Measurements from ENCODE around the gene ADAMTS5. TPM values are rescaled to one million over a fixed set of nuclear protein-coding genes. Genes with fewer than 3 reads are reported as not detected.

ADAMTS5 gene
- total RNA-seq, 6 donors from 2014 or later = under 0.01 to 5.9 (median 1.6) TPM

DNA sequence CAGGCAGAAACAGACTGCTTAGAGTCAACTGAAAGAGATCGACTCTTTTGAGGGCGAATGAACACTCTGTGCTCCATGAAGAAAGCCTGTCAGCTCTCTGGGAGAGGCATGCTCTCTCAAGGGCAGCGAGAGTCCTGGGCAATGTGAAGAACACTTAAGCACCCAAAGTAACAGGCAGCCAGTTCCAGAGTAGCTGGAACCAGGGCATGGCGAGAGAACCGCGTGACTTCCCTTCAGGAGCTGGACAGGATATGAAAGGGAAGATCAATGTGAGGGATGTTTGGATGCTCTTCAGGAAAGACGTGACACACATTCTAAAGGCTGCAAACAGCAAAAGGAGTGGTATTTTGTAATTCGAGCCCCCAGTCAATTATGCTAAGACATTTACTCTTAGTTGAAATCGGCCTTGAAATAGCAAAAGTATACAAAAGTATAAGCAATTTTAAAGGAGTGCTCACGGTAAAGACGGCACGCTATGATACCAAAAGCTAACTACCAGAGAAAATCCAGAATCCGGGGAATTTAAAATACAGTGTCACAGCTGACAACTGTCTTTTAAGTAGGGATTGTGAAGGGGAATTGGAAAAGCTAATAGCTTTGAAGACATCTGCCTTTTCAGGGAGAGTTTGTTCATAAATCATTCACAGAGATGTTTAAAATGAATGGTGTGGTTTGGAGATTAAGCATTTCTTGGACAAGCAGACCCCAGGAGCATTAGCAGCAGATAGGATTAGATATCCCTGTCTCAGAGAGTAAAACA is 20.8 kb downstream of the ADAMTS5 start:
- DNase-seq (peak in 1 of 2 donors; percentile 74), ATAC-seq (ENCODE audit: low FRiP score in 2 of 2) (peak; percentile 53 to 83)
- Histone ChIP-seq H3K27me3 (no peaks in the 10 kb centered on the region), H3K27ac (no peak overlapping the region), H3K36me3 (no peaks in the 10 kb centered on the region), H3K4me3 (no peak overlapping the region), H3K4me1 (peaks cover 10 to 14% (median 11%) of the 10 kb centered on the region in 4 donors), H3K9me3 (no peaks in the 10 kb centered on the region)
- WGBS, 2 donors = 40 to 53% methylated on average over 13 of the region's 13 CpGs
- no peak for TF ChIP-seq EP300 (IDR thresholded peaks at IDR 0.05)
- no peak for TF ChIP-seq POLR2AphosphoS5 (IDR thresholded peaks at IDR 0.05)
- TF ChIP-seq POLR2A (IDR thresholded peaks at IDR 0.05) = no peak
- TF ChIP-seq, protein P1, sequence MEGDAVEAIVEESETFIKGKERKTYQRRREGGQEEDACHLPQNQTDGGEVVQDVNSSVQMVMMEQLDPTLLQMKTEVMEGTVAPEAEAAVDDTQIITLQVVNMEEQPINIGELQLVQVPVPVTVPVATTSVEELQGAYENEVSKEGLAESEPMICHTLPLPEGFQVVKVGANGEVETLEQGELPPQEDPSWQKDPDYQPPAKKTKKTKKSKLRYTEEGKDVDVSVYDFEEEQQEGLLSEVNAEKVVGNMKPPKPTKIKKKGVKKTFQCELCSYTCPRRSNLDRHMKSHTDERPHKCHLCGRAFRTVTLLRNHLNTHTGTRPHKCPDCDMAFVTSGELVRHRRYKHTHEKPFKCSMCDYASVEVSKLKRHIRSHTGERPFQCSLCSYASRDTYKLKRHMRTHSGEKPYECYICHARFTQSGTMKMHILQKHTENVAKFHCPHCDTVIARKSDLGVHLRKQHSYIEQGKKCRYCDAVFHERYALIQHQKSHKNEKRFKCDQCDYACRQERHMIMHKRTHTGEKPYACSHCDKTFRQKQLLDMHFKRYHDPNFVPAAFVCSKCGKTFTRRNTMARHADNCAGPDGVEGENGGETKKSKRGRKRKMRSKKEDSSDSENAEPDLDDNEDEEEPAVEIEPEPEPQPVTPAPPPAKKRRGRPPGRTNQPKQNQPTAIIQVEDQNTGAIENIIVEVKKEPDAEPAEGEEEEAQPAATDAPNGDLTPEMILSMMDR (IDR thresholded peaks at IDR 0.05) = no peak

DNA sequence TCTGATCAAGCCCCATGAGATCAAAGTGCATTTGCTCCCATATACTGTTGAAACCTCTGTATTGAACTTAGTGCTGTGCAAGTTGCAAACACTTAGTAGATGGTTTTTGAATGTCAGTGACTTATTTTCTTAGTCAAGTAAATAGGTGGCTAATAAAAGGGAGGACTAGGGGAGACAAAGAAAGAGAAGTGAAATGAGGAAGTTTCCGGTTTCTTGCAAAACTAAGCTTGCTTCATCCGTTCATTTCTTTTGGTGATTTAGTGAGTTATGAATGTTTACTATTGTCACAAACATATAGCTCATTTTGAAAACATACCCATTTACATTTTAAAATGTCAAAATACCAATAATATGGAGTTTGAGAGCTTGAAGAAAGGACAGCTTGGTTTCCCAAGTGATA is 23.0 kb downstream of the ADAMTS5 start:
- Histone ChIP-seq H3K27me3 (no peaks in the 10 kb centered on the region), H3K4me1 (peaks cover 10 to 14% (median 11%) of the 10 kb centered on the region in 4 donors), H3K9me3 (no peaks in the 10 kb centered on the region), H3K27ac (no peak overlapping the region), H3K36me3 (no peaks in the 10 kb centered on the region), H3K4me3 (no peak overlapping the region)
- WGBS, 2 donors = 69 to 73% methylated on average over 2 of the region's 2 CpGs
- ATAC-seq (ENCODE audit: low FRiP score in 2 of 2) = peak in 1 of 2 donors; percentile 38
- no peak for DNase-seq
- TF ChIP-seq POLR2A (IDR thresholded peaks at IDR 0.05) (no peak), EP300 (IDR thresholded peaks at IDR 0.05) (no peak), POLR2AphosphoS5 (IDR thresholded peaks at IDR 0.05) (no peak)
- TF ChIP-seq, protein P1 (IDR thresholded peaks at IDR 0.05) = no peak

DNA sequence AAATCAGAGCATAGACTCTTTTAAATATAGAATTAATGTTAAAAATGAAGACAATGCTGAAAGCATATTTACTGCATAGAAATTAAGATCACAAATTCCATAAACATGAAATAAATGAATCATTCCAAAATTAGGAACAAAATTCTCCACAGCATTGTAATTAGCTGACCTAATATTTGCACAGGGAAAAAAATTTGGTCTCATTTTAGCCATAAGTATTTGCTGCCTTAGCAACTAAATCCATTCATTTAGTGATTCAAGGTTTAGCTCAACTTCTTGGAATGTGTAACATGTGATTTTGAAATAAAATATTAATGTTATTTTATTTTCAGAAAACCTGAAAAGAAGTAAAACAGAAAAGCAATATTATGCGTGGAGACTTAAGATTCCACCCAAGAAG is 25.5 kb downstream of the ADAMTS5 start:
- H3K27me3 ChIP-seq = no peaks in the 10 kb centered on the region
- H3K27ac ChIP-seq = no peak overlapping the region
- TF ChIP-seq EP300 (IDR thresholded peaks at IDR 0.05) = no peak
- TF ChIP-seq POLR2A (IDR thresholded peaks at IDR 0.05) = no peak
- TF ChIP-seq, protein P1 (IDR thresholded peaks at IDR 0.05) = no peak
- no peak for TF ChIP-seq POLR2AphosphoS5 (IDR thresholded peaks at IDR 0.05)
- no peaks in the 10 kb centered on the region for H3K36me3 ChIP-seq
- H3K9me3 ChIP-seq = no peaks in the 10 kb centered on the region
- 76 to 89% methylated on average over 1 of the region's 1 CpG for WGBS, 2 donors
- no peak overlapping the region for H3K4me3 ChIP-seq
- ATAC-seq (ENCODE audit: low FRiP score in 2 of 2) (peak in 1 of 2 donors; percentile 57), DNase-seq (no peak)
- H3K4me1 ChIP-seq = peaks cover 8 to 11% (median 10%) of the 10 kb centered on the region in 4 donors

DNA sequence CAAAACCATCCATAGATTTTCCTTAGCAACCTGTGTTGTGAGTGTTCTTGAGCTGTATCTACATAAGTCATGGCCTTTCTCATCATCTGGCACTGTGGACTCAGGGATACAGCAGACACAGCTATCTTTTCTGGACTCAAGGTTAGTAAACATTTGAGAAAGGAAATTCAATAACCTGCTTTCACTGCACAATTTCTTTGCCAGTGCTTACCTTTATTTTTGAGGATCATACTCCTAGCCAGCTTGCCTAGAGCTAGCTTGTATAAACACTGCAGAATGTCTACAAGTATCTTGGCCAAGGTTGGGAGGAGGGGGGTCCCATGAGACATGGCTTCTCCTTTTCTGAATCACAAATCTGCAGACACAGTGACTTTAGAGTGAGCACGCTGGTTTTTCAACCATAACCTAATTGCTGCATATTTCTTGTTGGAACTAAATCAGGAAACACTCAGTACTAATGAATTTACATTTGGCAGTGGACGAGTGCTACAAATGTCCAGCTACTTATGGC is 27.2 kb downstream of the ADAMTS5 start:
- Histone ChIP-seq H3K4me3 (no peak overlapping the region), H3K4me1 (no peaks in the 10 kb centered on the region), H3K36me3 (no peaks in the 10 kb centered on the region), H3K27ac (no peak overlapping the region), H3K9me3 (no peaks in the 10 kb centered on the region), H3K27me3 (no peaks in the 10 kb centered on the region)
- ATAC-seq (ENCODE audit: low FRiP score in 2 of 2) = peak in 1 of 2 donors; percentile 66
- TF ChIP-seq, protein P1 (IDR thresholded peaks at IDR 0.05) = no peak
- TF ChIP-seq POLR2A (IDR thresholded peaks at IDR 0.05) = no peak
- TF ChIP-seq EP300 (IDR thresholded peaks at IDR 0.05) = no peak
- no peak for DNase-seq
- WGBS, 2 donors = 57 to 58% methylated on average over 2 of the region's 2 CpGs

All from upper lobe of left lung (tissue), 6 donors.